Activated CD8-positive, alpha-beta memory T cell treated with anti-CD3 and anti-CD28 coated beads, Interleukin-2, amount 50 U/mL, for 24 hours (primary cell): ENCODE results near the gene DOCK2.
"Not testable (repeated sequence)": the region's sequence is repeated elsewhere in the genome, so short reads cannot be mapped to it uniquely, and the experiment has no call there.

ENCODE experiments used
- DNase-seq: peaks from one replicate; pipeline ENCODE4 v3.0.0-alpha.2; 2020; ENCODE audit errors: extremely low read depth

DOCK2 gene

DNA sequence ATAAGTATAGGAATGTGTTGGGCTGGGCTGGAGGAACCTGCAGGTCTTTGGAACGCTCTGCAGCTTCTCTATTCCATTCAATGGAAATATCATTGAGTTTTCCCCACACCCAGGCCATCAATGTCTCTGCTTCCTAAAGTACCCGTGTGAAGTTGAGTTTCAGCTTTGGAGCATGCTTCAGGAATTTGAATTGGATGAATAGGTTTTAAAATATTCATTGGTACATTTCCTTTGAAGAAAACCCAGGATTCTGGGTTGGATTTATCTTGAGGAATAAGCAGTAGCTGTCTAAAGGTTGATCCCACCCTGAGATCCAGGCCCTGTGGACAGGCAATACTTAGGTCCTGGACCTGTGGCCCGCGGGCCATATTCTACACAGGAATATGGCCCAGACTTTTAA is 306.0 kb downstream of the DOCK2 start:
- no peak for DNase-seq

DNA sequence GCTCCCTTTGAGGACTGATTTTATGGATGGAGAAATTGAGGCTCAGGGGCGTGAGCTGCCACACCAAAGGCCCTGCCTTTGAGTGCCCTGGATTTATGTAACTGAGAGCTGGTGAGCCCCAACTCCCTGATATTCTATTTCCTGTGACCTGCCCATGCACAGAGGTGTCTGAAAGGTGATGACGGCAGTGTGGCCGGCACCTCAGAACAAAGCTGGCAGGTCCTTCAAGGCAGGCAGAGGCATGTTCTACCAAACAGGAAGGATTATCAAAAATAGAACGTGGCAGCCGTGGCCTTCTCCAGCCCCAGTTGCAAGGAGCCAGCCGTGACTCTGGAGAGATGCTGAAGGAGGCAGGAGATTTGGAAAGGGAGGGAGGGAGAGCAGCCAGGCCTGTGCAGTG is 307.0 kb downstream of the DOCK2 start:
- DNase-seq = no peak

DNA sequence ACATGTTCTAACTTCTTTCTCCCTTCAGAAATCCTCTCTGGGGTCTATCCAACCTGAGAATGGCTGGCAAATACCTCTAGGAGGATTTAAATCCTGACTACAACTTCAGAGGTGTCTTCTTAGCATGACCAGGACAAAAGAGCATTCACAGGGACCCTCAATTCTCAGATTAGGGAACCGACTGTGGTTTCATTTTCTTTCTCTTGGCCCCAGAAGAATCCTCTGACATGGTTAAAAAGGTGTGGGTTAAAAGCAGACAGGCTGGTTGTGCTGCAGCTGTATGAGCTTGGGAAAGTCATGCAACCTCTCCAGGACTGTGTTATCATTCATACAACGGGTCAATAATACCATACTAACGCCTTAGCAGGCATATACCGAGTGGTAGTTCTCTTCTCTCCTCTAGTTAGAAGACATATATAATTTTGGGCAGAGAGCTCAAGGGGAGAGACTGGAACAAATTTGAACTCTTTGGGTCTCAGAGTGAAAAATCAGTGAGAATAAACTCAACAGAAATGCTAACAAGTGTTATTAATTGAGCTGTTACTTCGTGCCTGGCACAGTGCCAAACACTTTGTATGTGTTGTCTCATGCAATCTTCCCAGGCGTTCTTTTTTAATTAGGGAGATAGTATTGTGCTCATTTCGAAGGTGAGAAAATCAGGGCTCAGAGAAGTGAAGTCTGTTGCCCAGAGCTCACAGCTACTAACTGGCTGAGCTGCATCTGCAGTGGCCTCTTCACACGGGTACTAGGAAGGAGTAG is 308.0 kb downstream of the DOCK2 start:
- DNase-seq = no peak

DNA sequence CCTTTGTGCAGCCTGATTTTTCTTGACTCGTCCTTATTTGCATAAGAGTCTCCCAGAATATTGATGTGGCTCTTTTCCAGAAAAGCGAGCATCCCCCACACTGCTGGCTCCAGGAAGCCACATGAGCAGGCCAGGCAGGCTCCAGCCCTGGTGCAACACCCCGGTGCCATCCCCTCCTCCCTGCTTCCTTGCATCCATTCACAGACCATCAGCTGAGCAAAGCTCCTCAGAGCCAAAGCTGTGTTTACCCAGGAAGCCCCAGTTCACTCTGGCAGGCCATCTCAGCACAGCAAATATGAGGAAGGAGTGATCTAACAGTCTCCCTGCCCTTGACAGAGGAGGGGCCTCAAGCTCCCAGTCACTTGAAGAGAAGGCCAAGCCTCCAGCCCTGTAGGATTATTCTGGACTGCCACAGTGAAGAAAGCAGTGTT is 308.8 kb downstream of the DOCK2 start:
- DNase-seq = no peak

DNA sequence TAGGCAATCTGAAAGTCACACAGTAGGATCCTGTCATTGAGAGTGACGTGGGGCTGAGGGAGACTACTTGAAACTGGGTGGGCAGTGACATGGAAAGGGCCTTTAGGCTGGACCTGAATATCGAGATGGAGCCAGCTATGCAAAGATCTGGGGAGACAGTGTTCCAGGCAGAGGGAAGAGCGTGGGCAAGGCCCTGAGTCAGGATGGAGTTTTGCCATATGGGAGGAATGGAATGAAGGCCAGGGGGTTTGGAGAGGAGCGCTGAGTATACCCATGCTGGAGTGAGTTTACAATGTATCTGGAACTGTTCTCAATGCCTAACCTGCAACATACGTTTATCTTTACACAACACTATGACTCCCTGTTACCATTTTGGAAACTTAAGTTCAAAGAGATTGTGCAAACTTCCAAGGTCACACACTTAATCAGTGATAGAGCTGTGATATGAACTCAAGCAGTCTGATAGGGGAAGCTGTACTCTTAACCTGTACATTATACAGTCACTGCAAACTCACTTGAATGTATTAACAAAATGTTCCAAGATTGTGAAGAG is 309.7 kb downstream of the DOCK2 start:
- DNase-seq = no peak

DNA sequence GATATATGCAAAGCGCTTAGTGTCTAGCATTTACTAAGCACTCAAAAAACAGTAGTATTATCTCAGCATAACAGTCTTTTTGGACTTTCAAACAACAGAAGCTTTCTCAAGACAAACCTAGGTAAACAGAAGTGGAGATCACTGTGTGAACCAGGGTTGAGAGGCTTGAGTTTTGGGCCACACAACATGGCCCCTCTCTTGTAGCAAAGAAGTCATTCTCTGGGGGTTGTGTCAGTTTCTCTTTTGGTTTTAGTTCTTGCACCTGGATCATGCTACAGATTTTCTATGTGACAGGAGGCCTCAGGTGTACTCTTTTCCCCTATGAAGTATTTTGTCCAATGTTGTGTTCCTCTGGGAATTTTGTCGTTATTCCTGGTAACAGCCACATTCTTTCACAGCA is 313.3 kb downstream of the DOCK2 start:
- no peak for DNase-seq

DNA sequence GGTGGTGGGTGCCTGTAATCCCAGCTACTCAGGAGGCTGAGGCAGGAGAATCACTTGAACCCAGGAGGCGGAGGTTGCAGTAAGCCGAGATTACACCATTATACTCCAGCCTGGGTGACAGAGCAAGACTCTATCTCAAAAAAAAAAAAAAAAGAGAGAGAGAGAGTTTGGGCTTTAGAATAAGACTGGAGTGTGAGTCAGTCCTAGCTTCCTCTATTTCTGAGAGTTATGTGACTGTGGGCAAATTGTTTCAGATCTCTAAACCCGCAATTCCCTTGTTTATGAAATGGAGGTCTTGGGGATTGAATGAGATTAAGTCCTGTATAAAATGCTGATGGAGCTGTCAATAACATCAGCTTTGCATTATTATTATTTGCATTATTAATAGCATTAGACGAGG is 316.1 kb downstream of the DOCK2 start:
- not testable (repeated sequence) for DNase-seq

DNA sequence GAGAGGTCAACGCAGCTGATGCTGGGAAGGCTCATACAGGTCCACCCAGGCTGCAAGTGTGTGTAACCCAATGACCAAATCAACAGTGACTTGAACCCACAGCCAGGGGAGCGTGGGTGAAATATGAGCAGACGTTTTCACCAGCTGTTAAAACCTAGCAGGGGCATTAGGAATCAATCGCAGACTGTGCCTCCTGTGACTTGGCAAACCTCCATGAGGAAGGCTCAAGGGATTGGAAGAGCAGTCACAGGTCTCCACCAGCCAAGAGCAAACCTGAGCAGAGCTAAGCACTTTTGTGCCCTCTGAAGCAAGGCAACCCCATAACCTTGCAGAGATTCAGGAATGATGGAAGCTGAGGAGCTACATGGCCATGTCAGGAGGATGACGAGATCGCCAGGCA is 317.7 kb downstream of the DOCK2 start:
- DNase-seq = no peak

DNA sequence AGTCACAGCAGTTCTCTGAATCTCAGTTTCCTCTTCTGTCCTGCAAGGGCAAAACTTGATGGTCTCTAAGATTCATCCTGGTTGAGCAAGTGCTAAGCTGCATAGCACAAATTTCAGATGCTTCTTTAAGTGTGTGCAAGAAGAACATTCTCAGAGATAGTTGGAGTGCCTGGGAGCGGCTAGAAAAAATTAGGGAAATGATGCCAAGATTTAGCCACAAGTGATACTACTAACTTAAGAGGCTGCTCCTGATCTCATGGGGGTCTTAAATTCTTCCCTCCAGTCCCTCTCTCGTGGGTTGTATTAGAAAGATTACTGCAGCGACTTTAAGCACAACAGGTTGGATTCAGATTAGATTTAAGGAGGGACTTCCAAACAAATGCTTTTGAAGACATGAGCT is 319.1 kb downstream of the DOCK2 start:
- DNase-seq = no peak

DNA sequence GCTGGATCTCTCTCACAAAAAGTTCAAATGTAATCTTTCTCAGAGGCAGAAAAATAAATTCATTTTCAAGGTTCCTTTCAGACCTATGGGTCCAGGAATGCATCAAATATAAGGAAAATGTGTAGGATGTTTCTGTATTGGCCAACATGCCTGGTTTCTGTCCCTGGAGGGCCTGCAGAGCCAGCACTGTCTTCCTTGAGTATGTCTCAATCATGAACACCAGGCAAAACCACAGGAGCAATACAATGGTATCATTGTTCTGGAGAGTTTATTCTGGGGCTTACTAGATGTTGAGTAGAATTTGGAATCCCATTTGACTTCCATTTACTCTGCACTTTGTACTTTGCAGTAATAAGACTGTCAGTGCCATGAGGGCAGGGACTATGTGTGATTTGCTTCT is 319.7 kb downstream of the DOCK2 start:
- no peak for DNase-seq

DNA sequence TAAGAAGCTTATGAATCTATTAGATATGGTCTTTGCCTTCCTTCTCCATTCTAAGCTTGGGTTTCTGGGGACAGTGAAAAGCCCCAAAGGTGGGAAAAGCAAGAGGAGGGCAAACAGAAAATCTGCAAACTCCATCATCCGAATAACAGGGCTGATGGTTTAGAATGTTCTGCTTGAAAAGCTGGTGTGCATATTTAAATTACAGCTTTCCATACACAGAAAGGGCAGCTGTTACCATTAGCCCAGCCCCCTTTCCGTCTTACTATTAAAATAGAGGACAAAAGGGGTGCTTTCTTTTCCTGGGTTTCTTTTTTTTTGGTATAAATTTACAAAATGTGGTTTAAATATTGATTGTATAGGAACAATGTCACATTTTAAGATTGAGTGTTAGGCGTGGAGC is 321.2 kb downstream of the DOCK2 start:
- no peak for DNase-seq

DNA sequence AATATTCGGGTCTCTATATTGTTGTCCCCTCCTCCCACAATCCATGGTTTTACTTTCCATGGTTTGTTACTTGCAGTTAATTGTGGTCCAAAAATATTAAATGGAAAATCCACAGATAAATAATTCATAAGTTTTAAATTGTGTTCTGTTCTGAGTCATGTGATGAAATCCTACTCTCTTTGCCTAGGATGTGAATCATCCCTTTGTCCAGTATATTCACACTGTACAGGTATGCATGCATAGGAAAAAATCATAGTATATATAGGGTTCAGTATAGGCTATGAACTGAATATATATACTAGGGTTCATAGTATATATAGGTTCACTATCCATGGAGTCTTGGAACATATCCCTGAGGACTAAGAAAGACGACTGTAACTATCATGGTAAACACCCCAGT is 323.6 kb downstream of the DOCK2 start:
- no peak for DNase-seq

DNA sequence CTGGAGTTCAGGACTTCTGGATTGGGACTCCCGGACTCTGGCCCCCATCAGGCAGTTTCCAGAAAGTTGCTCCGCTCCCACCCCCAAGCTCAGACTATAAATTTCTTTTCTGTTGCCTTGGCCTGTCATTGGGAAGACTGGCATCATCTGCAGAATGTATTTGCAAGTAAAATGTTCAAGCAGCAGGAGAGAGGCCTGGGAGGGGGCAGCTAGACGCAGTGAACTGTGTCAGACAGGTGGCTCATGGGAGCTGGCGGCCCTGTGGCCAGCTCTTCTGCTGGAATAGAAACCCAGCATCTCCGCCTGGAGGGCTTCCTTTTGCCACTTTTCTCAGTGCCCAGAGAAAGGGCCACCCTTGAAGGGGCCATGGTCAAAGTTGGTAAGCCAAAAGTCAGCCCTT is 327.2 kb downstream of the DOCK2 start:
- DNase-seq = no peak

DNA sequence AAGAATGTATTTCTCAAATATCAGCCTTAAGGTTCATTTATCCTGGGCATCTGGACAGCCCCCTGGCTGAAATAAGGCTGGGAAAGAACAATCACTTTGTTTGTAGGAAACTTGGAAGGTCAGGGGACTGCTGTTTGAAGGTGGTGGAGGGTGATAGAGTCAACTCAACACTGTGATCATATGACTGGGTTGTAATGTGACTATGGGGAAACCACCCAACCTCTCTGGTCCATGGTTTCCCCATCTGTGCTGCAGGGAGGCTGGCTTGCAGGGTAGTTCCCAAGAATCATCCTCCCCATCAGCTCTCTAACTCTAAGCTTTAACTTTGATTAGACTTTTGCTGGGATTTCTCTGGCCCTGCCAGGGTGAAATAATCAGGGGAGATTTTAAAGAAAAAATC is 333.3 kb downstream of the DOCK2 start:
- no peak for DNase-seq

DNA sequence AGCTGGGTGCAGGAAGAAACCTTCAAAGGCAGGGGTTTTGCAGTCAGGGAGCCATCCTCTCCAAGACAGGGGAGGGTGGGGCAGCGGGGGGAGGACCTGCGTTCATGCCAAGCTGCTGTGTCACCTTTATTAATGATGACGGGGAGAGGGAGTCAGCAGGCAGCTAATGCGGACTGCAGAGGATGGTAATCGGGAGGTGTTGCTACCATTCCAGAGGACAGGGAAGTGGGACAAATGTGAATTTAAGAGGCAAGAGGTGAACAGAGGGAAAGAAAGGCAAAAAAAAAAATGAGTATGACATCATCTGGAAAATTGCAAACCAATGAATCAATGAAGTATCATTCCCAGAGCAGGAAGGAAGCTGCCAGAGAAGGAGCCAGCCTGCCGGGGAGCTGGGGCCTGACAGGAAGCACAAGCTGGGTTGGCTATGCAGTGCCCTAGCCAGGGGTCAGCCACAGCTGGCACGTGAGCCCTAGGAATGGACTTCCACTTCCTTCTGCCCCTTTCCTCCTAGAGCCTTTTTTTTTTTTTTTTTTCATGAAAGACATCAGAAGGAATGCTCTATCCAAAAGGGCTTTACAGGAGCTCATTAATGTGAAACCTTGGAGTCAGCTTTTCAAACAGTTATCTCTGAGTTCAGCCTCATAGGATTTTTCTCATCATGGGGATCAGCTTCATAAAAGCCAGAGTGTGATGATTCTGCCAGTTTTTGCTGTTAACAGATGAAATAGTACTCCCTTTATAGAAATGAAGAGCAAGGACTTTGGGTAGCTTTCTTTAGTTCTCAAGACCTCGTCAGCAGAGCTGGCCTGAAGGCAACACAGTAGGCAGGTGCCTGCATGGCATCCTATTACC is 334.1 kb downstream of the DOCK2 start:
- no peak for DNase-seq

DNA sequence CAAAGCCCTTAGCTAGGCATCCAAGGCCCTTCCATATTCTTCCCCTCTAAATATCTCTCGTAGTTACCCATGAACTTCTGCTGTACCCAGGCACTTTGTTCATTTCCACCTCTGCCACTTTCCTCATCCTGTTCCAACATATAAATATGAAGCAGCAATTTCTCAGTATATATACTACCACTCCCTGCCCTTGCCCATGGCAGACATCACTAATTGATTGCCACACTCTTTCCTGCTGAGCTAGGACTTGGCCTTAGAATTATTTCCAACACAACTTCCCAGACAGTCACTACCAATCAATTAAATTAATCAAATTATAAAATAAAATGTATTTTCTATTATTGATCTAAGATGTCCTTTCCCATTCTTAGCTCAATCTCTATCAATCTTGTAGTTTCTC is 334.7 kb downstream of the DOCK2 start:
- DNase-seq = no peak

DNA sequence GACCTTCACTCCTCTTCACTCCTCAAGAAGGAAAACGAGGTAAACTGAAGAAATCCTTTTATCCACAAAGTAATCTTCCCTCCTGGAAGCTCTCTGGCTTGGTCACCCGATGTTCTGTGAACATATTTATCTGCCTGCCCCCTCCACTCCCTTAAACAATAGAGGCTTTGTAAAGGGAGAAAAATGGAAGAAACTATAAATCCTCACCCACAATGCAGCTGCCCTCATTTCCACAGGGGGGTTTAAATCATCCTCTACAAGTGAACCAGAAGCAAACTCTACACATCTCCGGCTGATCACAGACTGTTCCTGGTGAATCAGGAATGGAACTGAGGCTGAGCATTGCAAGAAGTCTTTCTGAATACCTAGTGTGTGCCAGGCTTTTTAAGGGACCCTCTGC is 336.0 kb downstream of the DOCK2 start:
- DNase-seq = no peak

DNA sequence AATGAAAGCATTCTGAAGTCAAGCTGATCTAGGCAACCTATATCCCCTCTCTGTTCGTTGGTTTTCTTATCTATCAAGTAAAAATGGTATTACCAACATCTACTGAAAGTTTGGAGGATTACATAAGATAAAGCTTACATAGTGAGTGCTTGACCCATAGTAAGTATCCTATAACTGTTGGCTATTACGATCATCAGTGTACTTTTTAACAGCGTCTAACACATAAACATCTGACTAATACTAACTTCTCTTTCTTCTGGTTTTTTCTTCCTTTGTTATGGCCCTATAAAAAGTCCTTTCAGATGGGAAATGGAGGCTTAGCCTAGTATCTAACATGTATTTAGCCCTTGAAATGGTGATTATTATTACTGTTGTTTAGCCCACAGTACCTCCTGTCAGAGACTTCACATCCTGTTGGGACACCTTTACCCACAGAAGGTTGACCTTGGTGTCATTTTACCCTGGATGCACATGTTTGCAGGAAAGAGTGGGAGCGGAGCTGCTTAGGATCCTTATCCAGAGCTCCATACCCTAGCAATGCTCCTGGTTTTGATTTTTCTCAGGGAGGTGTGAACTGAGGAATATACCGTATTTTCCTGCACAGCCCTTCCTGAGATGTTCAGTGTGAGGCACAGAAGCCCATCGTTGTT is 337.2 kb downstream of the DOCK2 start:
- no peak for DNase-seq

DNA sequence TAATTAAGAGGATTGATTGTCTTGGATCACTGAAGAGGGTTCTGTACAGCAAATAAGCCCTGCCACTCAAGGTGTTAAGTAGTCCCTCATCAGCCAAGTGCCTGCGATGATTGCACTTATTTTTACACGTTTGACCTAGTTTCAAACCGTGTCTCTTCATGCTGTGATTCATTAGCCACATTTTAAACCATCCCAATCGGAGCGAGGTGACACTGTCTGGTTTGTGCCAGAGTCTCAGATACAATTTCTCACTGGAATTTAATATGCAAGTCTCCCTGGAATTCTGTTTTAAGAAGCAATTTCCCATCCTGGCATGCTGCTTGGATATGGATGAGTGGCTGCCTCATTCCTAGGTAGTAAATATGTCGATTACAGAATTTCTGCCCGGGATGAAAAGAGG is 341.6 kb downstream of the DOCK2 start:
- no peak for DNase-seq

DNA sequence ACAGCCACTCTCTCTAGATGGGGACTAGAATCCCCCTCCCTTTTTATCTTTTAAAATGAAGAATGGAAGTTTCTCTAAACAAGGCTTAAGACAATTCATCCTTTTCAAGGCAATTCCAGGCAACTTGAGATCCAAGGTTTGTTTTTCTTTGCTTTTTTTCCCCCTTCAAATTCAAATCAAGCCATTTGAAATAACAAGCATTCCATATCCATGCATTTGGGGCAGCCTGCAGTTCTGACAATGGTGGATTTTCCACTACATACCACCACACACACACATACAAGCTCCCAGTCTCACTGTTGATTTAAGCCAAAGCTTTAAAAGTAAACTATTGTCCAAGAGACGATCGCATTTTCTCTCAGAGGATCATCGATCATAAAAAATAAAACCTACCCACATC is 342.8 kb downstream of the DOCK2 start:
- no peak for DNase-seq

DNA sequence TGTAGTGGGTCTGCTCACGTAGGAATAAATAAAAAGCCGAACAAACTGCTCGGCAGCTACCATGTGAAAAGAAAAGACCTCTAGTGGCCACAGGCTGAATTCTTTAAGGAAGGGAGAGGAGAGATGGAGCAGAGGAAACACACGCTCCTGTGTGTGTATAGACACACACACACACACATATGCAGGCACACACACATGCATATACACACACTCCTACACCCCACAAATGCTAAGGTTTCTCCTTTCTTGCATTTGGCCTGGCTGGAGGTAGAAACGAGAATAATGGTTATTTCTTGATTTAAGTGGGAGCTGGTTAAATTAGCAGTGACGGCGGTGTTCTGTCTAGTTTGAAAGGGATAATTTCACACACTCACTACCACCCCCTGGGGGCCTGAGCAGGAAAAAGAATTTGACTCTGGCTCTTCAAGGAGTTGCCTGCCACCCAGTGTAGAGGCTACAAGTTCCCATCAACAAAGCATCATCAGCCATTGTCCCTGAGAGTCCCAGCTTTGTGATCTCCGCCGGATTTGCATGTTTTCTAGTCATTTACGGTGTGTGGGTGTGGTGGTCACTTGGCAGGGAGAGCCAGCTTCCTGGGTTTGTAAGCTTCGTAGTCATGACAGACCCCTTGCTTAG is 343.5 kb downstream of the DOCK2 start, which contains the start of gene INSYN2B:
Gene INSYN2B, minus strand, starts transcription at position 78 of the 636 bp plus-strand sequence. CDS start 96,597 bp downstream, outside the sequence.
- DNase-seq = no peak

DNA sequence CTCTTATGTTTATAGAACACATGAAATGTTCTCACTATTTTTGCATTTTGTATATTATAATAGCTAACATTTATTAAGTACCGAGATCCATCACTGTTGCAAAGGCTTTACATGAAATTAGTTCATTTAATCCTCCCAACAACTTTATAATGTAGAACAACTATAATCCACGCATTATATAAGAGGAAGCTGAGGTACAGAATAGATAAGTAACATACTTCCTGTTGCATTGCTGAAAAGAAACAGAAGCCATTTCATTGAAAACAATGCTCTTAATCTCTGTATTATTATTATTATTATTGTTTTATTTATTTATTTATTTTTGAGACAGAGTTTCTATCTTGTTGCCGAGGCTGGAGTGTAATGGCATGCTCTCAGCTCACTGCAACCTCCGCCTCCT is 351.1 kb downstream of the DOCK2 start:
- no peak for DNase-seq
